Measurements from ENCODE around the gene USE1.

USE1 gene

DNA sequence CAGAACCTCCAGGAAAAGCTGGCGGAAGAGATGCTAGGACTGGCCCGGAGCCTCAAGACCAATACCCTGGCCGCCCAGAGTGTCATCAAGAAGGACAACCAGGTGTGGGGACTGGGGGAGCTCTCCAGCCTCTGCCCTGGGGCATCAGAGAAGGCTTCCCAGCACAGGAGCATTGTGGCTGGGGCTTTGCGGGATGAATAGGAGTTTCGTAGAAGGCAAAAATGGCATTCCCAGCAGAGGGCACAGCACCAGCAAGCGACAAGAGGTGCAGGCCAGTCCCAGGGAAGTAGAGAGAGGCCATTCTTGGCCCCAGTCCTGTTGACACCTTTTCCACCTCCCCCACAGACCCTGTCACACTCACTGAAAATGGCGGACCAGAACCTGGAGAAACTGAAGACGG is 4.1 kb downstream of the USE1 start:
- no peaks in the 10 kb centered on the region for H3K27me3 ChIP-seq (ENCODE audit: low read length)
- no peak overlapping the region for H3K4me2 ChIP-seq (ENCODE audit: low read depth, low read length, poor library complexity, severe bottlenecking)
- H3K79me2 ChIP-seq (ENCODE audit: insufficient read depth, low read length) = no peaks in the 10 kb centered on the region
- no peak overlapping the region for H3K9ac ChIP-seq (ENCODE audit: low read length)
- no peaks in the 10 kb centered on the region for H3K36me3 ChIP-seq (ENCODE audit: low read length)
- no peaks in the 10 kb centered on the region for H3F3A ChIP-seq (ENCODE audit: insufficient read depth)
- H4K20me1 ChIP-seq (ENCODE audit: low read depth, low read length) = no peaks in the 10 kb centered on the region
- no peak overlapping the region for H2AFZ ChIP-seq (ENCODE audit: low read depth, low read length, severe bottlenecking)
- H3K4me3 ChIP-seq (ENCODE audit: insufficient read depth, low read length, poor library complexity, severe bottlenecking) = no peak overlapping the region
- no peaks in the 10 kb centered on the region for H3K9me2 ChIP-seq (replicated peaks; ENCODE audit: insufficient read depth, low read length)
- no peak for TF ChIP-seq EZH2phosphoT487 (conservative IDR thresholded peaks at IDR 0.05; ENCODE audit: low read length)
- TF ChIP-seq, protein P1, sequence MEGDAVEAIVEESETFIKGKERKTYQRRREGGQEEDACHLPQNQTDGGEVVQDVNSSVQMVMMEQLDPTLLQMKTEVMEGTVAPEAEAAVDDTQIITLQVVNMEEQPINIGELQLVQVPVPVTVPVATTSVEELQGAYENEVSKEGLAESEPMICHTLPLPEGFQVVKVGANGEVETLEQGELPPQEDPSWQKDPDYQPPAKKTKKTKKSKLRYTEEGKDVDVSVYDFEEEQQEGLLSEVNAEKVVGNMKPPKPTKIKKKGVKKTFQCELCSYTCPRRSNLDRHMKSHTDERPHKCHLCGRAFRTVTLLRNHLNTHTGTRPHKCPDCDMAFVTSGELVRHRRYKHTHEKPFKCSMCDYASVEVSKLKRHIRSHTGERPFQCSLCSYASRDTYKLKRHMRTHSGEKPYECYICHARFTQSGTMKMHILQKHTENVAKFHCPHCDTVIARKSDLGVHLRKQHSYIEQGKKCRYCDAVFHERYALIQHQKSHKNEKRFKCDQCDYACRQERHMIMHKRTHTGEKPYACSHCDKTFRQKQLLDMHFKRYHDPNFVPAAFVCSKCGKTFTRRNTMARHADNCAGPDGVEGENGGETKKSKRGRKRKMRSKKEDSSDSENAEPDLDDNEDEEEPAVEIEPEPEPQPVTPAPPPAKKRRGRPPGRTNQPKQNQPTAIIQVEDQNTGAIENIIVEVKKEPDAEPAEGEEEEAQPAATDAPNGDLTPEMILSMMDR (IDR thresholded peaks at IDR 0.05; ENCODE audit: insufficient read depth, low read length, poor library complexity, severe bottlenecking) = no peak
- H3K9me3 ChIP-seq (ENCODE audit: insufficient read depth, low read length) = no peaks in the 10 kb centered on the region
- H3K27ac ChIP-seq (ENCODE audit: low read depth, low read length) = no peak overlapping the region

DNA sequence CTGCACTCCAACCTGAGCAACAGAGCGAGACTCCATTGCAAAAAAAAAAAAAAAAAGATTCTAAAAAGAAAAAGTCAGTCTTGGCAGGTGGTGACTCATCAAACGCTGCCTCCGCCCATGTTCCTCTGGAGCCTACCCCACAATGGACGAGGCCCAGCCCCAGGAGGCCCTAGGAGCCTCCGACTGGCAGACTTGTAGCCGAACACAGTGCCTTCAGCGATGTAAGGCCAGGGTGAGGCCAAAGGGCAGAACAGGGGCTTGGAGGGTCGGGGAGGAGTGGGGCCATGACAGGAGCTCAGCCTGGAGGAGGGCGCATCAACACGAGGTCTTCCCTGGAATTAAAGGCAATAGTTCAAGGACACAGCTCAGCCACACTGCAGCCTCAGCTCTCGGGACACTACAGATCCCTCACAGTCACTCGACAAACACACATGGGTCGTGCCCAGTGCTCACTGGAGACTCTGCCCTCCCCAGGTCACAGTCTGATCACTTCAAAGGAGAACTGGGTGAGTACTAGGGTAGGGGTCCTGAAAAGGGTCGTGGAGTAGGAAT is 5.1 kb downstream of the USE1 start:
- H3K27ac ChIP-seq (ENCODE audit: low read depth, low read length) = no peak overlapping the region
- H3K9me3 ChIP-seq (ENCODE audit: insufficient read depth, low read length) = no peaks in the 10 kb centered on the region
- no peak overlapping the region for H2AFZ ChIP-seq (ENCODE audit: low read depth, low read length, severe bottlenecking)
- H3K36me3 ChIP-seq (ENCODE audit: low read length) = no peaks in the 10 kb centered on the region
- H3K9ac ChIP-seq (ENCODE audit: low read length) = no peak overlapping the region
- no peaks in the 10 kb centered on the region for H3K27me3 ChIP-seq (ENCODE audit: low read length)
- H3K79me2 ChIP-seq (ENCODE audit: insufficient read depth, low read length) = no peaks in the 10 kb centered on the region
- H3K4me3 ChIP-seq (ENCODE audit: insufficient read depth, low read length, poor library complexity, severe bottlenecking) = no peak overlapping the region
- H4K20me1 ChIP-seq (ENCODE audit: low read depth, low read length) = no peaks in the 10 kb centered on the region
- no peaks in the 10 kb centered on the region for H3K9me2 ChIP-seq (replicated peaks; ENCODE audit: insufficient read depth, low read length)
- H3F3A ChIP-seq (ENCODE audit: insufficient read depth) = no peaks in the 10 kb centered on the region
- H3K4me2 ChIP-seq (ENCODE audit: low read depth, low read length, poor library complexity, severe bottlenecking) = no peak overlapping the region
- TF ChIP-seq, protein P1 (IDR thresholded peaks at IDR 0.05; ENCODE audit: insufficient read depth, low read length, poor library complexity, severe bottlenecking) = no peak
- no peak for TF ChIP-seq EZH2phosphoT487 (conservative IDR thresholded peaks at IDR 0.05; ENCODE audit: low read length)

DNA sequence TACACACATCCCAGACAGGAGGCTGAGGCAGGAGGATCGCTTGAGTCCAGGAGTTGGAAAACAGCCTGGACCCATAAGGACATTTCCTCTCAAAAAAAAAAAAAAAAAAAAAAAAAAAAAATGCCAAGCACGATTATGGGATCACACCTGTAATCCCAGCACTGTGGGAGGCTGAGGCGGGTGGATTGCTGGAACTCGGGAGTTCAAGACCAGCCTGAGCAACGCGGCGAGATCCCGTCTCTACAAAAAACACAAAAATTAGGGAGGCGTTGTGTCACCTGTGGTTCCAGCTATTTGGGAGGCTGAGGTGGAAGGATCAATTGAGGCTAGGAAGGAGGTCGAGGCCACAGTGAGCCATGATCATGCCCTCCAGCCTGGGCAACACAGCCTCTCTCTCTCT is 9.9 kb downstream of the USE1 start:
- Histone ChIP-seq H3K9me3 (ENCODE audit: insufficient read depth, low read length) (no peaks in the 10 kb centered on the region), H3K9me2 (replicated peaks; ENCODE audit: insufficient read depth, low read length) (no peaks in the 10 kb centered on the region), H3K9ac (ENCODE audit: low read length) (no peak overlapping the region), H3K79me2 (ENCODE audit: insufficient read depth, low read length) (no peaks in the 10 kb centered on the region), H4K20me1 (ENCODE audit: low read depth, low read length) (no peaks in the 10 kb centered on the region), H3K27me3 (ENCODE audit: low read length) (no peaks in the 10 kb centered on the region), H2AFZ (ENCODE audit: low read depth, low read length, severe bottlenecking) (no peak overlapping the region), H3K4me3 (ENCODE audit: insufficient read depth, low read length, poor library complexity, severe bottlenecking) (no peak overlapping the region), H3K27ac (ENCODE audit: low read depth, low read length) (no peak overlapping the region), H3K36me3 (ENCODE audit: low read length) (no peaks in the 10 kb centered on the region), H3K4me2 (ENCODE audit: low read depth, low read length, poor library complexity, severe bottlenecking) (no peak overlapping the region), H3F3A (ENCODE audit: insufficient read depth) (no peaks in the 10 kb centered on the region)
- TF ChIP-seq, protein P1 (IDR thresholded peaks at IDR 0.05; ENCODE audit: insufficient read depth, low read length, poor library complexity, severe bottlenecking) = no peak
- no peak for TF ChIP-seq EZH2phosphoT487 (conservative IDR thresholded peaks at IDR 0.05; ENCODE audit: low read length)
